Endodermal cell (in vitro differentiated cells): ENCODE data around the gene CFAP46. TPM values are rescaled to one million over a fixed set of nuclear protein-coding genes. Genes with fewer than 3 reads are reported as not detected.
A peak's percentile ranks its signal among the peaks of the same experiment; 100 is the strongest.

ENCODE experiments used
- DNase-seq: peaks from one replicate; pipeline ENCODE4 v3.0.0-alpha.2; 2017
- H3K27ac ChIP-seq: 2 replicates; pipeline ENCODE4 v1.5.1; 2013; ENCODE audit warnings: mild to moderate bottlenecking, low read depth, low read length, moderate library complexity
- H3K27me3 ChIP-seq: 2 replicates; pipeline ENCODE4 v1.6.1; 2013; ENCODE audit warnings: mild to moderate bottlenecking, low read length, moderate library complexity; ENCODE audit not compliant: insufficient read depth, control insufficient read depth, poor library complexity, severe bottlenecking
- H3K36me3 ChIP-seq: 2 replicates; pipeline ENCODE4 v1.7.0; 2013; ENCODE audit warnings: mild to moderate bottlenecking, low read length, moderate library complexity; ENCODE audit not compliant: control insufficient read depth, insufficient read depth
- H3K4me1 ChIP-seq: one replicate; pipeline ENCODE4 v1.7.0; 2013; ENCODE audit warnings: low read length; ENCODE audit not compliant: control insufficient read depth, insufficient read depth
- H3K4me3 ChIP-seq: 2 replicates; pipeline ENCODE4 v1.5.1; 2013; ENCODE audit warnings: mild to moderate bottlenecking, low read length, moderate library complexity
- H3K9ac ChIP-seq: 2 replicates; pipeline ENCODE4 v1.6.1; 2013; ENCODE audit warnings: mild to moderate bottlenecking, low read length, moderate library complexity; ENCODE audit not compliant: poor library complexity, severe bottlenecking; ENCODE audit errors: extremely low read depth
- H3K9me3 ChIP-seq: 2 replicates; pipeline ENCODE4 v1.6.1; 2013; ENCODE audit warnings: mild to moderate bottlenecking, low read length, moderate library complexity; ENCODE audit not compliant: control insufficient read depth
- H3K27ac Mint-ChIP-seq: 2 replicates; pipeline ENCODE4 v1.8.0; 2020; ENCODE audit warnings: mixed read lengths
- H3K27me3 Mint-ChIP-seq: 2 replicates; pipeline ENCODE4 v1.8.0; 2021; ENCODE audit warnings: mild to moderate bottlenecking, mixed read lengths; ENCODE audit not compliant: insufficient read depth
- H3K36me3 Mint-ChIP-seq: 2 replicates; pipeline ENCODE4 v1.8.0; 2020; ENCODE audit warnings: low read depth, mixed read lengths
- H3K4me1 Mint-ChIP-seq: 2 replicates; pipeline ENCODE4 v1.8.0; 2020; ENCODE audit warnings: mixed read lengths
- H3K4me3 Mint-ChIP-seq: 2 replicates; pipeline ENCODE4 v1.8.0; 2020; ENCODE audit warnings: mild to moderate bottlenecking, moderate library complexity, mixed read lengths
- H3K9me3 Mint-ChIP-seq: 2 replicates; pipeline ENCODE4 v1.8.0; 2020; ENCODE audit warnings: mild to moderate bottlenecking, mixed read lengths
- WGBS, 2 experiments: methylation state at CpG; one replicate each; pipeline versions ENCODE4 v1.1.5 to v1.1.7; 2013; ENCODE audit warnings: missing lambda C conversion rate in 2 of 2, mixed read lengths in 1 of 2; ENCODE audit not compliant: insufficient coverage in 1 of 2, insufficient read length in 1 of 2; 5-methylcytosine and 5-hydroxymethylcytosine counted together
- total RNA-seq, 2 donors: library from RNA; stranded (reverse); fragmentation: NEBNext Ultra II Directional in 1 of 2; extraction: Animal tissue kit (Norgen Biotek cat#: 25700) in 1 of 2; gene quantifications; 2 replicates in 1 of 2; 3 replicates in 1 of 2; pipeline ENCODE4 v1.2.1, GENCODE V29; 2021
- TF ChIP-seq, protein P1 (sequence below): fragments of 200-600 bp; sonication (generic); conservative IDR thresholded peaks from 2 replicates; pipeline ENCODE4 v1.5.0; 2021; ENCODE audit warnings: antibody characterized with exemption, mild to moderate bottlenecking

Gene CFAP46
- total RNA-seq, 2 donors from 2014 or later, result 9.9 to 10.5 TPM

DNA sequence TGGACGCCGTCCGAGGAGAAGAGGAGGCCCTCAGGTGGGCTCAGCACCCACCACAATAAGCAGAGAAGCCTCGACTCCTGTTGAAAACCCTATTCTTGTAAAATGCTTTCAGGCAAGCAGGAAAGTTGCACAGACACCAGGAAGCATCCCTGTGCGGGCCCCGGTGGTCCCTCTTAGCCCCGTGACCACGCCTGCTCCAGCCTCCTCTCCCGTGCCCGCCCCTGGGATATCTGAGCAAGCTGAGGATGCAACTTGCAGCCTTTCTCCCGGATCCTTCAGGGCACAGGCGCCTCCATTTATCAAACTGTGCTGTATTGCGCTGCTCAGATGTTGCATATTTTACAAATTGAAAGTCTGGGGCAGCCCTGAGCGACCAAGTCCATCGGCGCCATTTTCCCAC is 72.7 kb downstream of the CFAP46 start:
- H3K36me3 ChIP-seq, result no peaks in the 10 kb centered on the region
- no peak overlapping the region for H3K9ac ChIP-seq
- Mint-ChIP-seq H3K4me3 (no peak overlapping the region), H3K9me3 (peaks cover 11% of the 10 kb centered on the region), H3K4me1 (no peaks in the 10 kb centered on the region), H3K27me3 (no peaks in the 10 kb centered on the region), H3K27ac (no peak overlapping the region), H3K36me3 (no peaks in the 10 kb centered on the region)
- no peaks in the 10 kb centered on the region for H3K4me1 ChIP-seq
- H3K27me3 ChIP-seq, result no peaks in the 10 kb centered on the region
- WGBS, 2 experiments, result 95% methylated on average over 8 to 16 of the region's 16 CpGs
- no peak overlapping the region for H3K4me3 ChIP-seq
- DNase-seq, result peak; percentile 20
- TF ChIP-seq, protein P1, sequence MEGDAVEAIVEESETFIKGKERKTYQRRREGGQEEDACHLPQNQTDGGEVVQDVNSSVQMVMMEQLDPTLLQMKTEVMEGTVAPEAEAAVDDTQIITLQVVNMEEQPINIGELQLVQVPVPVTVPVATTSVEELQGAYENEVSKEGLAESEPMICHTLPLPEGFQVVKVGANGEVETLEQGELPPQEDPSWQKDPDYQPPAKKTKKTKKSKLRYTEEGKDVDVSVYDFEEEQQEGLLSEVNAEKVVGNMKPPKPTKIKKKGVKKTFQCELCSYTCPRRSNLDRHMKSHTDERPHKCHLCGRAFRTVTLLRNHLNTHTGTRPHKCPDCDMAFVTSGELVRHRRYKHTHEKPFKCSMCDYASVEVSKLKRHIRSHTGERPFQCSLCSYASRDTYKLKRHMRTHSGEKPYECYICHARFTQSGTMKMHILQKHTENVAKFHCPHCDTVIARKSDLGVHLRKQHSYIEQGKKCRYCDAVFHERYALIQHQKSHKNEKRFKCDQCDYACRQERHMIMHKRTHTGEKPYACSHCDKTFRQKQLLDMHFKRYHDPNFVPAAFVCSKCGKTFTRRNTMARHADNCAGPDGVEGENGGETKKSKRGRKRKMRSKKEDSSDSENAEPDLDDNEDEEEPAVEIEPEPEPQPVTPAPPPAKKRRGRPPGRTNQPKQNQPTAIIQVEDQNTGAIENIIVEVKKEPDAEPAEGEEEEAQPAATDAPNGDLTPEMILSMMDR, result no peak
- no peak overlapping the region for H3K27ac ChIP-seq
- H3K9me3 ChIP-seq, result no peaks in the 10 kb centered on the region

DNA sequence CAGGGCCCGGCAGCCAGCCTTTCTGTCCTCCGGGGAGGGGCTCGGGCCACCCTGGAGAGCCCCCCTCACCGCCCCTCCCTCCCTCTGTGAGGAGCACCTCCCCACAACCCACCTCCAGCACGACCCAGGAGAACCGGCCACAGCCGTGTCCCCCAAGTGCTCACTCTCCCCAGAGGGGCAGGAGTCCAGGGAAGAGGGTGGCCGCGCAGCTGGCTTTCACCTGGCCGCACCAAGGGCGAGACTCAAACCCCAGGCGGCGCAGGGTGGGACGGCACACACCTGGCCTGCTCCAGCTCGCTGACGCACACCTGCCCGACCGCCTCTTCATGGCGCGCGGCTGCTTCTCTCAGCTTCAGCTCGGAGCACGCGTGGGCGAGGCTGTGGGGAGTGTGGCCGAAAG is 73.4 kb downstream of the CFAP46 start:
- WGBS, 2 experiments, result 91 to 98% methylated on average over 16 to 26 of the region's 26 CpGs
- TF ChIP-seq, protein P1, result no peak
- peaks cover 11% of the 10 kb centered on the region for H3K9me3 Mint-ChIP-seq
- H3K4me3 ChIP-seq, result no peak overlapping the region
- no peaks in the 10 kb centered on the region for H3K9me3 ChIP-seq
- H3K9ac ChIP-seq, result no peak overlapping the region
- no peaks in the 10 kb centered on the region for H3K4me1 ChIP-seq
- no peaks in the 10 kb centered on the region for H3K4me1 Mint-ChIP-seq
- H3K36me3 ChIP-seq, result no peaks in the 10 kb centered on the region
- DNase-seq, result peak; percentile 29
- no peaks in the 10 kb centered on the region for H3K27me3 ChIP-seq
- no peaks in the 10 kb centered on the region for H3K27me3 Mint-ChIP-seq
- no peaks in the 10 kb centered on the region for H3K36me3 Mint-ChIP-seq
- H3K27ac Mint-ChIP-seq, result no peak overlapping the region
- H3K27ac ChIP-seq, result no peak overlapping the region
- H3K4me3 Mint-ChIP-seq, result no peak overlapping the region

DNA sequence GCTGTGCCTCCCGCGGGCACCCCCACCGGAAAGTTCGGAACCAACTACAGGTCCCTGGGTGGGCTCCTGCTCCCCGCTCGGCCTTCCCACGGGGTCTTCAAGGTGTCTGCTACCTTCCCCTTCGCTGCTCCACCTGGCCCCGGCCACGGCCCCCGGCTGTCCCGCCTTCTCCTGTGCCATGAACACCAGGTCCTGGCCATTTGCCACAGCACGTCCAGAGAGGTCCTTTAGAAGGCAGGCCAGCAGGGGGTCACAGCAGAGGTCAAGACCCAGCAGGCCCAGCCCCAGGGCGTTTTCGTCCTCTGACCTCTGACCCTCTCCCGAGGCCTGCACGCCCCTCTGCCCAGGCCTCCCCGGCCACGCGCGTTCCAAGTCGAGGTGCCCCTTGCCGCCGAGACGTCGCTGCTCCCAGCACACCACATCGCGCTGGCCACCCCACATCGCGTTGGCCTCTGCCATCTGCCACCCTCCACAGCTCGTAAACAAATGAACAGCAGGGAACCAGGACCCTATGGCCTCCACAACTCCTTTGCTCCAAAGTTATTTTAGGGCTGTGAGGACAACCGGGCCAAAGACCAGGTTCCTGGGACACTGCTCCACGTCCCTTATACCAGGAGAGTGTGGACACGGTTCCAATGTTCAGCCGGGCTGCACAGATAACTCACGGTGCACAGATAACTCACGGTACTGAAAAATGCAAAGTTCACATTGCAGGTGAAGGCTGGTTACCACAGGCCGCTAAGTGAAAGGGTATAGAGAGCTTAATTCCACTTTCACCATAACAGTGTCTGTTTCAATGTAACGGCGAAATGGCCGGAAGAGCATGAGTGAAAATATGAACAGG is 74.3 kb downstream of the CFAP46 start:
- no peak overlapping the region for H3K27ac Mint-ChIP-seq
- no peaks in the 10 kb centered on the region for H3K27me3 Mint-ChIP-seq
- TF ChIP-seq, protein P1, result no peak
- no peaks in the 10 kb centered on the region for H3K27me3 ChIP-seq
- H3K4me3 ChIP-seq, result no peak overlapping the region
- no peaks in the 10 kb centered on the region for H3K36me3 Mint-ChIP-seq
- no peaks in the 10 kb centered on the region for H3K4me1 ChIP-seq
- peak; percentile 22 for DNase-seq
- no peak overlapping the region for H3K27ac ChIP-seq
- no peaks in the 10 kb centered on the region for H3K9me3 ChIP-seq
- no peak overlapping the region for H3K4me3 Mint-ChIP-seq
- no peak overlapping the region for H3K9ac ChIP-seq
- no peaks in the 10 kb centered on the region for H3K36me3 ChIP-seq
- peaks cover 11% of the 10 kb centered on the region for H3K9me3 Mint-ChIP-seq
- H3K4me1 Mint-ChIP-seq, result no peaks in the 10 kb centered on the region
- WGBS, 2 experiments, result 90 to 93% methylated on average over 33 to 38 of the region's 41 CpGs
